ENCODE results near the gene KLC1.

GRCh38 chr14:103606963-103607668, 21.9 kb upstream of the KLC1 start:
- TF ChIP-seq MAX (IDR thresholded peaks at IDR 0.05) (peak; percentile 96), TAF1 (IDR thresholded peaks at IDR 0.05; ENCODE audit: low read depth, low read length) (no peak), POLR2A (IDR thresholded peaks at IDR 0.05; ENCODE audit: control extremely low read depth in 1 of 2, low read depth in 2 of 2, low read length in 2 of 2) (no peak), POLR2AphosphoS5 (IDR thresholded peaks at IDR 0.05; ENCODE audit: low read depth, low read length) (no peak), EZH2 (IDR thresholded peaks at IDR 0.05; ENCODE audit: low read depth, low read length, severe bottlenecking) (no peak), CTCF (IDR thresholded peaks at IDR 0.05; ENCODE audit: control extremely low read depth in 1 of 3, insufficient read depth in 1 of 3, low read depth in 1 of 3, low read length in 3 of 3) (peak in 2 of 3 experiments; percentile 23 to 24; a peak in 2 of 4 replicates), SUZ12 (IDR thresholded peaks at IDR 0.05; ENCODE audit: low read length) (no peak), HDAC6 (IDR thresholded peaks at IDR 0.05; ENCODE audit: low read depth, low read length) (no peak), HDAC2 (IDR thresholded peaks at IDR 0.05; ENCODE audit: borderline replicate concordance in 1 of 2, low read depth in 2 of 2, low read length in 2 of 2) (no peak), EGR1 (IDR thresholded peaks at IDR 0.05; ENCODE audit: borderline replicate concordance, low read depth, low read length) (no peak), ATF3 (IDR thresholded peaks at IDR 0.05; ENCODE audit: insufficient read depth, low read depth, low read length) (no peak), JUND (IDR thresholded peaks at IDR 0.05; ENCODE audit: low read length) (no peak), CHD1 (IDR thresholded peaks at IDR 0.05; ENCODE audit: low read depth, low read length) (no peak), YY1 (IDR thresholded peaks at IDR 0.05; ENCODE audit: low read depth, low read length) (no peak)
